ENCODE measurements around the gene MYMX. TPM values are rescaled to one million over a fixed set of nuclear protein-coding genes. Genes with fewer than 3 reads are reported as not detected.

The MYMX gene
- total and polyA plus RNA-seq, 2 of the 13 experiments (the other 11 are each of a cell fraction or from before 2014, with no cell fraction given) = not detected

- TF ChIP-seq ZNF646 (CRISPR knock-in tag; IDR thresholded peaks at IDR 0.05) (peak; percentile 91), PHF5A (CRISPR knock-in tag; IDR thresholded peaks at IDR 0.05; ENCODE audit: low read depth, unreplicated experiment) (no peak), JUND (CRISPR knock-in tag; IDR thresholded peaks at IDR 0.05) (peak; percentile 72; the same call in 1 of the 2 replicates), HIC2 (CRISPR knock-in tag; IDR thresholded peaks at IDR 0.05; ENCODE audit: low read depth) (peak; percentile 77; the same call in 1 of the 2 replicates), ZGPAT (CRISPR knock-in tag; IDR thresholded peaks at IDR 0.05) (peak; percentile 62; the same call in 1 of the 2 replicates), ATF3 (CRISPR knock-in tag; IDR thresholded peaks at IDR 0.05) (peak; percentile 73; the same call in 1 of the 2 replicates), SAP130 (CRISPR knock-in tag; IDR thresholded peaks at IDR 0.05; ENCODE audit: low read depth) (peak; percentile 46), ATF6 (CRISPR knock-in tag; conservative IDR thresholded peaks at IDR 0.05) (no peak), ZNF431 (CRISPR knock-in tag; IDR thresholded peaks at IDR 0.05; ENCODE audit: borderline replicate concordance, low read depth) (no peak), ZNF563 (CRISPR knock-in tag; IDR thresholded peaks at IDR 0.05) (no peak), ZMAT5 (CRISPR knock-in tag; IDR thresholded peaks at IDR 0.05; ENCODE audit: borderline replicate concordance, low read depth) (no peak), ZNF354B (CRISPR knock-in tag; IDR thresholded peaks at IDR 0.05) (no peak), ZNF773 (CRISPR knock-in tag; IDR thresholded peaks at IDR 0.05; ENCODE audit: borderline replicate concordance) (no peak), MAFK (conservative IDR thresholded peaks at IDR 0.05 in 1 of 2, IDR thresholded peaks at IDR 0.05 in 1 of 2; ENCODE audit: low read length in 2 of 2) (no peak), ZNF513 (CRISPR knock-in tag; conservative IDR thresholded peaks at IDR 0.05) (no peak)
Measured at GRCh38 chr6:44179072-44179536, 37.6 kb upstream of the MYMX start (continued).
